Measurements from ENCODE around the gene ARHGAP21.

DNA sequence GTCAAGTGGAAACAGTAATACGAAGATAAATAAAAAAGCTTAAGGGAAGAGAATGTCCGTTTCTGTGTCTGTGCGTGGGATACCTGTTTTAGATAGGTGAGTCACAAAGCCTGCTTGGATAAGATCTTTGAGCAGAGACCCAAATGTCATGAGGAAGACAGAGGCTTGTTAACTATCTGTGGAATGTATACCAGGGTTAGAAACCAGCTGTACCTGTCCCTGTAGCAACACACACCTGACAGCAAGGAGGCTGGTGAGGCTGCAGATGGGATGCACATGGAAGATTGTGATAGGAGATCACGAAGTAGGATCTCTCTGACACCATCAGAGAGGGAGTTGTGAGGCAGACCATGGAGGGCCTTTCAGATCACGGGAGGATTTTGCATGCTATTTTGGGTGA, 105.3 kb downstream of the ARHGAP21 start:
- TF ChIP-seq POLR2A (IDR thresholded peaks at IDR 0.05) (no peak), CTCF (IDR thresholded peaks at IDR 0.05) (no peak)

Data from thyroid gland (tissue), 4 donors.